GM12872 (cell line): ENCODE measurements around the gene DTNBP1.

Experiments
- TF ChIP-seq, protein P1 (sequence below): IDR thresholded peaks from 3 replicates; pipeline ENCODE4 v1.5.1; 2011; ENCODE audit warnings: low read depth, mild to moderate bottlenecking, low read length, moderate library complexity; ENCODE audit not compliant: insufficient read depth

DTNBP1 gene

DNA sequence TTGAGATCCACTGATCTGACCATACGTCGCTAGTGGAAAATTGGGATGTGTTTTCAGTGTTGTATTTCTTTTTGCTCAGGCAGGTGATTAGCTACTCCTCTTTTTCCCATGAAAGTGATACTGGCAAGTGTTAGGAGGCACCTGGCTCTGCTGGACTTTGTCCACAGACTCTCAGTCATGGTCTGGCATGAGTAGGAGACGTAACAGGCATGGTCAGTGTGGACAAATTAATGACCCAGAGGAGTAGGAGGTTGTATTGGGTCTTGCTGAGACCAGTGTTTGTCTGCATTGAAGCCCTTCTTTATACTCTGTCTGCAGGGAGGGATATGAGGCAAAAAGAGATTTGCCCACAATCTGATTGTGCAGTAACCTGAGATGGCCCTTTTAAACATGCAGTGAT, 178.7 kb downstream of the DTNBP1 start:
- TF ChIP-seq, protein P1, sequence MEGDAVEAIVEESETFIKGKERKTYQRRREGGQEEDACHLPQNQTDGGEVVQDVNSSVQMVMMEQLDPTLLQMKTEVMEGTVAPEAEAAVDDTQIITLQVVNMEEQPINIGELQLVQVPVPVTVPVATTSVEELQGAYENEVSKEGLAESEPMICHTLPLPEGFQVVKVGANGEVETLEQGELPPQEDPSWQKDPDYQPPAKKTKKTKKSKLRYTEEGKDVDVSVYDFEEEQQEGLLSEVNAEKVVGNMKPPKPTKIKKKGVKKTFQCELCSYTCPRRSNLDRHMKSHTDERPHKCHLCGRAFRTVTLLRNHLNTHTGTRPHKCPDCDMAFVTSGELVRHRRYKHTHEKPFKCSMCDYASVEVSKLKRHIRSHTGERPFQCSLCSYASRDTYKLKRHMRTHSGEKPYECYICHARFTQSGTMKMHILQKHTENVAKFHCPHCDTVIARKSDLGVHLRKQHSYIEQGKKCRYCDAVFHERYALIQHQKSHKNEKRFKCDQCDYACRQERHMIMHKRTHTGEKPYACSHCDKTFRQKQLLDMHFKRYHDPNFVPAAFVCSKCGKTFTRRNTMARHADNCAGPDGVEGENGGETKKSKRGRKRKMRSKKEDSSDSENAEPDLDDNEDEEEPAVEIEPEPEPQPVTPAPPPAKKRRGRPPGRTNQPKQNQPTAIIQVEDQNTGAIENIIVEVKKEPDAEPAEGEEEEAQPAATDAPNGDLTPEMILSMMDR: no peak

DNA sequence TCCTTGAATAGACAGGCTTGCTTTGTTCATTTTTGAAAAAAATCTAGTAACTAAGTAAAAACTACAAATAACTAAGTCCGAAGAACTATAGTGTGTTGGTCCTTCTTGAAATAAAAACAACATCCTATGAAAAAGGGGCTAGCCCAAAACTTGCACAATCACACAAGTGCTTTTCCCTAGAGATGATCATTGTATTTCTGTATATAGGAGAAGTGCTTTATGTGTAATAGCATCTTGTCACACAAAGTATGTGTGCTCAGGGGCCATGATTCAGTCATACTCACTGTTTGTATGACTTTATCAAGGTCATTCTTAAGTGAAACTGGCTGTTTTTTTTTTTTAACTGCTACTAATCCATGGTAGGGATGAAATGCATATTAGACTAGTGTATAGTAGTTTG, 179.8 kb downstream of the DTNBP1 start:
- TF ChIP-seq, protein P1: no peak

DNA sequence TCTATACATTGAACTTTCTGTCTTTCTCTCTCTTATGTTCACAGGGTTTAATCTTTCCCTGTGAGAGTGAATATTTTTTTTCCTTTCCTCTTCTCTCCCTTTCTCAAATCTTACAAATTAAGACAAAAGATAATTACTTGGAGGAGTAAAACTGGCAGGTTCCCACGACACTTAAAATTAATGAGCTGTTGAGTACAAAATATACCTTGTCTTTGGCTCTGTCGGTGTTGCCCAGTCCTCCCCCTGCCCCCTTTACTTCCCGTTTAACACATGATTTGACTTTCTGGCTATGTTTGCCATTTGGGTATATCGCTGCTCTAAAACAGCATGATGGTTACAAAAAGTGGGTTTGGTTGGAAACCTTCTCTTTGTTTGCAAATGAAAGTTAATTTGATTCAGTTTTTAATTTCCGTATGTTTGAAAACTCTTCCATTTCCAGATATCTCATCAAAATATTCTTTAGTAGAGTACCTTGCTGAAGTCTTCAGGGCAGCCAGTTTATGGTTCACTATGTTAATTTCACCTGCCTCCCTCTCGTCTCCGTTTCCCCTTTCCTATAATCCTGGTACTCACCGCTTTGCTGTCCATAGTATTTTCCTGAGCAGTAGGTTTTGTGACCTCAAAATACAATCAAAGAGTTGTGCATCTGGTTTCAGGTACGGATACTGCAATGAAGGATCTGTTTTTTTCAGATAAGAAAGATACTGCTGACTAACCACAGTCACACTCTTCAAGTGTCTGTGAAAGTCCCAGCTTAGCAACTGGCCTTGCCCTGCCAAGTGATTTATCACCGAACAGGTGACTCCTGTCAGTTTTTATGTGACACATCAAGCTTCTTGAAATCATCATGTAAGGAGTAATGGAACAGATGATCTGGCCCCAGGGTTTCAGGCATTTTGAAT, 181.2 kb downstream of the DTNBP1 start:
- TF ChIP-seq, protein P1: no peak

- TF ChIP-seq, protein P1: no peak
These were observed 182.3 kb downstream of the DTNBP1 start for GRCh38 chr6:15480525-15480924.

- TF ChIP-seq, protein P1: no peak
These were observed 183.1 kb downstream of the DTNBP1 start for GRCh38 chr6:15479761-15480160.

DNA sequence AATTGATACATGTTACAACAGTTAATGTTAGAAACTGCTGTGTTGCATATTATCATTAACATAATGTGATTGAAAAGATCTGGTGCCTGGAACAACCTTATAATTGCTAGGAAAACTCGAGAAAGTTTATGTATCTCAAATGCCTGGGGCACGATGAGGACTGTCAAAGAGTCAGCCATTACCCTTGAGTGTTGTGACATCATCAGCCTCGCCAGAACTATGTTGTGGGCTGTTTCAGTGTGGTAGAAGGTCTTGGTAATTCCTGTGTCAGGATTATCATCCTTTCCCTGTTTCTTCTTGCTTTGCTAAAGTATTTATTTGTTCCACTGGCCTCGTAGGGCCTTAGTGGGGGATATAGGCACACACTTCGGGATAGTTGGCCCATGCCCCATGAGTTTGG, 185.1 kb downstream of the DTNBP1 start:
- TF ChIP-seq, protein P1: no peak

DNA sequence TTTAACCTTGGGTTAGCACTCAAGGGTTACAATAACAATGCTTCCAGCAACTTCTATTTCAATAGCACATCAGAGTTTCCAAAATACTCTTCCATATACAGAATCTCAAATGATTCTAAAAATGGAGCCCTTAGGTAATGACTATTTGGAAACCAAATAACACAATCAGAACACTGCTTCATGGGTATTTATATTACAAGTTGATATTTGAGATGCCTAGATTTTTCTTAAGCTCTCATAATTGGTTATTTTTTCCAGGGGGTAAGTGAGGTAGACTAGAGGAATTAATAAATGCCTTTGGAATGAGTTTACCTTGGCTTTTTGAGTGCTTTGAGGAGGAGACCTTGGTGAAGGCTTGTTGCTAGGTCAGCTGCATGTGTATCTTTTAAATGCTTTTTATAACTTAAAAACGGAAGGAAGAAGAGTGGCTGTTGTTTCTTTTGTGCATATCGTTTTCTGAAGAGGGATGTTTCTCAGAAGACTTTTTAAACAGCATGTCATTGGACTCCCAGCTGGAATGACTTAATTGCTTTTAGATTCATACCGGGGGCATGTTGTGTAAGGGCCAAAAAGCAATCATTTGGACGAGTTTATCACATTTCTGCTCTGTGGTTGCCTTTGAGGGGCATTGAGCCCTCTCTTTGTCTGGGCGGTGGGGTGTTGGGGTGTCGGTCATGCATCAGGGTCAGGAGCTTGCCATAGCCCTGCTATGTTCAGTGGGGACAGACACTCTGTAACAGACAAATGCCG, 186.0 kb downstream of the DTNBP1 start:
- TF ChIP-seq, protein P1: no peak
